Erythroblast (primary cell): ENCODE measurements around the gene ZNF740.

Experiments used
- GATA1 ChIP-seq: IDR thresholded peaks from 2 replicates; pipeline ENCODE4 v1.6.1; 2011; ENCODE audit warnings: low read depth, mild to moderate bottlenecking, control low read depth, low read length, moderate library complexity
- POLR2A ChIP-seq: IDR thresholded peaks from 2 replicates; pipeline ENCODE4 v1.6.1; 2011; ENCODE audit warnings: mild to moderate bottlenecking, low read length

- no peak for TF ChIP-seq POLR2A
- TF ChIP-seq GATA1: no peak
Measured at GRCh38 chr12:53214221-53214620, 33.7 kb downstream of the ZNF740 start.
